Ureter (tissue), 1 donor: ENCODE results near the gene CUL9. TPM values are rescaled to one million over a fixed set of nuclear protein-coding genes. Genes with fewer than 3 reads are reported as not detected.

Source experiments
- DNase-seq: peaks from one replicate; pipeline ENCODE4 v3.0.0-alpha.2; 2020; ENCODE audit warnings: low spot score
- total RNA-seq: library from RNA; stranded (reverse); gene quantifications from one replicate; pipeline ENCODE4 v1.2.4, GENCODE V29; 2023
- donor health status: DM: yes; HTN: yes; CAD: no.

CUL9 gene
- total RNA-seq, 1 donor from 2014 or later: 71.7 TPM

- no peak for DNase-seq
Measured at GRCh38 chr6:43199912-43200311, 17.9 kb downstream of the CUL9 start.

- no peak for DNase-seq
Measured at GRCh38 chr6:43200541-43200940, 18.5 kb downstream of the CUL9 start.

DNA sequence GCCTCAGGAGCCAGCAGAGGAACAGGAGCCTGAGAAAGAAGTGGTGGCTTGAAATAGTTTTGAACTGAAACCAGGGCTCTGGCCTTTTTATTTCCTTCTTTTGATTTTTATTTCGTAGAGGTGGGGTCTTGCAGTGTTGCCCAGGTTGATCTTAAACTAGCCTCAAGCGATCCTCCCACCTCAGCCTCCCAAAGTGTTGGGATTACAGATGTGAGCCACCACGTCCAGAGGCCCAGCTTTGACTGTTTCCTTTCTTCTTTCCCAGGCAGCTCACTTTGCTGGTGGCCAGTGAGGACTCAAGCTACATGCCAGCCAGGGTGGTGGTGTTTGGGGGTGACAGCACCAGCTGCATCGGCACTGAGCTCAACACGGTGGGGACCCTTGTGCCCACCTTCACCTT lies 20.5 kb downstream of the CUL9 start:
- DNase-seq: no peak

GRCh38 chr6:43203029-43203717 lies 21.2 kb downstream of the CUL9 start:
- DNase-seq: no peak

DNA sequence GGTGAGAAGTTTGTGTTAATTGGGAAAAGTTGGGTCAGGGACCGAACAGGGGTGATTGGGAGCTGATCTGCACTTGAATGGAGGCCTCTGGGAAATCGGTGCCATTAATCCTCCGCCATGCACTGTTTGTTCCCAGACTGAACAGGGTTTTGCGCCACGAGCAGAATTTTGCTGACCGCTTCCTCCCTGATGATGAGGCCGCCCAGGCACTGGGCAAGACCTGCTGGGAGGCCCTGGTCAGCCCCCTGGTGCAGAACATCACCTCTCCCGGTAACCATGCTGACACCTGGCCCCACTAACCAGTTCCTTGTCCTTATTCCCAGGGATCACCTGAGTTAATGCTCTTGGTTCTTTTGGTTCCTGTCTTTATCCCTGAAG lies 21.7 kb downstream of the CUL9 start:
- no peak for DNase-seq

DNA sequence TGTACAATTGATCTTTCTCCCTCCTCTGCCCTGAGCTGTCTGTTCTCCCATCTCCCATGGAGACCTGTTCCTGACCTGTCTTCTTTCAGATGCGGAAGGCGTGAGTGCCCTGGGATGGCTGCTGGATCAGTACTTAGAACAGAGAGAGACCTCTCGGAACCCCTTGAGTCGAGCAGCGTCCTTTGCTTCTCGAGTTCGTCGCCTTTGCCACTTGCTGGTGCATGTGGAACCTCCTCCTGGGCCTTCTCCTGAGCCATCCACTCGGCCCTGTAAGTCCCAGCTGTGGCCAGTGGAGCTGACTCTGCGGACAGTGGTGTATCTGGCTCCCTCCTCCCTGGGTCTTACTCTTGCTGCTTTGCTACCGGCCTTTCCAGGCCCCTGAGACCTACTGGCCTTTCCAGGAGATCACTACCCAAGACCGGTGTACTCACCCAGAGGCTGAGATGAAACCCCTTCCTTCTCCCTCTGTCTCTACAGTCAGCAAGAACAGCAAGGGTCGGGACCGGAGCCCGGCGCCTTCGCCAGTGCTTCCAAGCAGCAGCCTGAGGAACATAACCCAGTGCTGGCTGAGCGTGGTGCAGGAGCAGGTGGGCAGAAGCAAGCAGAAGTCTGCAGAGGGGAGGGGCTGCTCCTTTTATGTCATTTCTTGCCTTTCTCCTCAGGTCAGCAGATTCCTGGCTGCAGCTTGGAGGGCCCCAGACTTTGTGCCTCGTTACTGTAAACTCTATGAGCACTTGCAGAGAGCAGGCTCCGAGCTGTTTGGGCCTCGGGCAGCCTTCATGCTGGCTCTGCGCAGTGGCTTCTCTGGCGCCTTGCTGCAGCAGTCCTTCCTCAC lies 22.5 kb downstream of the CUL9 start:
- DNase-seq: no peak

- DNase-seq: no peak
Measured at GRCh38 chr6:43205849-43206248, 23.9 kb downstream of the CUL9 start.

GRCh38 chr6:43207286-43207685 lies 25.3 kb downstream of the CUL9 start:
- DNase-seq: no peak

DNA sequence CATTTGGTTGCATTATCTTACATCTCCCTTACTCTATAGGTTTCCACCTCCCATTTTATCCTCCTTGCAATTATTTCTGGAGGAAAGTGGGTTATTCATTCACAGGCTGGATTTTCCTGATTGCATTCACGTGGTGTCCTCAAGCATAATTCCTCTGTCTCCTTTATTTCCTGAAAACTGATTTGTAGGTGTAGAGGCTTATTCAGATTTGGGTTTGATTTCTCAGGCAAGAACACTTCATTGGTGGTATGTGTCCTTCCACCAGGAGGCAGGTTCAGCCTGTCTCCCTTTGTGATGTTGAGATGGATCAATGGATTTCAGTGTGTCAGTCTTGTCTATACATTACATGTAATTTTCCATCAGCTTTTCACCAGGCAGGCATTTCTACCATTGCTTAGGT lies 30.0 kb downstream of the CUL9 start:
- DNase-seq: no peak

- DNase-seq: no peak
Measured at GRCh38 chr6:43213431-43213830, 31.4 kb downstream of the CUL9 start.

GRCh38 chr6:43215066-43215465 lies 33.1 kb downstream of the CUL9 start:
- no peak for DNase-seq

- DNase-seq: no peak
Measured at GRCh38 chr6:43216200-43216599, 34.2 kb downstream of the CUL9 start.

- DNase-seq: no peak
Measured at GRCh38 chr6:43217351-43217750, 35.4 kb downstream of the CUL9 start.

GRCh38 chr6:43219119-43219518 lies 37.1 kb downstream of the CUL9 start:
- DNase-seq: no peak

DNA sequence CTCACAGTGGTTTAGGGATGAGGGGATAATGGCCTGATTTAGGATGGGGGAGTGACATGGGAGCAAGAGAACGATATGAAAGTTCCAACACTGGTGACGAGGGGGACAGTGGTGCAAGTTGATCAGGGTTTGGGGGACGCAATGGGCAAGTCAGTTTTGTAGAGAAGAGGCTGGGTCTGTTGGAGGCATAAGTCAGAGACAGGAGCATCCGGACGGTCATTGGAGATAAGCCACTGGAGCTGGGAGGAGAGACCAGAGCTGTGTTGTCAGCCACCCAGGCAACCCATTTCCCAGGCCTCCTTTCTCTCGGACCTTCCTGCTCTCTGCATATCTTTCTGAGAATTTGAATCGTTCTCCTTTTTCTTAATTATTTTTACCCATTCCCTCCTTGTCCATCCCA lies 37.8 kb downstream of the CUL9 start:
- DNase-seq: no peak

- no peak for DNase-seq
Measured at GRCh38 chr6:43220439-43220951, 38.5 kb downstream of the CUL9 start.

DNA sequence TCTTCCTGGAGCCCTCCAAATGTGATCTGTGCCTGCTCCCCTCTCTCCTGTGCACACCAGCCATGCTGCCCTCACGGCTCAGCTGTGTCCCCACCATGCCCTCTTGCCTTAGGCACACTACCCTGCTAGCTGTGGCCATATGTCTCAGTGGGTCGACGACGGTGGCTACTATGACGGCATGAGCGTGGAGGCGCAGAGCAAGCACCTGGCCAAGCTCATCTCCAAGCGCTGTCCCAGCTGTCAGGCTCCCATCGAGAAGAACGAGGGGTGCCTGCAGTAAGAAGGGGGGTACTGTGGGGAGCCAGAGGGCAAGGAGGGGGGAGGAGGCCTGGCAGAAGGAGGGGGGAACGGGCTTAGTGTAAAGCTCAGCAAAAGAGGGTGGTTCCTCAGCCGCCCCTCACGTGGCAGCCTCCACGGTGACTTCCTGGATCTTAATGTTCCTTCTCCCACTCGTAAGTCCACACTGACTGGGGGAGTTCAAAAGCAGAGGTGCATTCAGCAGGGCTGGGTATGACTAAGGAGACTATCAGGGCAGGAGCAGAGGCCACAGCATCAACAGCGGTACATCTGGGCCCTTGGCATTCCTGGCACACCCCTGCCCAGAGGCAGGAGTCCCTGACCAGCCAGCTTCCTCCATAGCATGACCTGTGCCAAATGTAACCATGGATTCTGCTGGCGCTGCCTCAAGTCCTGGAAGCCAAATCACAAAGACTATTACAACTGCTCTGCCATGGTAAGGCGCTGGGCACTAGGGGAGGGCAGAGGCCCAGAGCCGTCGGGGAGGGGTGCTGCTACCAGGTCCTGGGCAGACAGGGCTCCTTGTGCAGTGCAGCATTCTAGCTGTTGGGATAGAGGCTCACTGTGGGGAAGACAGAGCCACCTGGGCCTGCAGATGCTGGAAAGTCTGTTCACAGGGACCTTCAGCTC lies 39.3 kb downstream of the CUL9 start:
- no peak for DNase-seq

DNA sequence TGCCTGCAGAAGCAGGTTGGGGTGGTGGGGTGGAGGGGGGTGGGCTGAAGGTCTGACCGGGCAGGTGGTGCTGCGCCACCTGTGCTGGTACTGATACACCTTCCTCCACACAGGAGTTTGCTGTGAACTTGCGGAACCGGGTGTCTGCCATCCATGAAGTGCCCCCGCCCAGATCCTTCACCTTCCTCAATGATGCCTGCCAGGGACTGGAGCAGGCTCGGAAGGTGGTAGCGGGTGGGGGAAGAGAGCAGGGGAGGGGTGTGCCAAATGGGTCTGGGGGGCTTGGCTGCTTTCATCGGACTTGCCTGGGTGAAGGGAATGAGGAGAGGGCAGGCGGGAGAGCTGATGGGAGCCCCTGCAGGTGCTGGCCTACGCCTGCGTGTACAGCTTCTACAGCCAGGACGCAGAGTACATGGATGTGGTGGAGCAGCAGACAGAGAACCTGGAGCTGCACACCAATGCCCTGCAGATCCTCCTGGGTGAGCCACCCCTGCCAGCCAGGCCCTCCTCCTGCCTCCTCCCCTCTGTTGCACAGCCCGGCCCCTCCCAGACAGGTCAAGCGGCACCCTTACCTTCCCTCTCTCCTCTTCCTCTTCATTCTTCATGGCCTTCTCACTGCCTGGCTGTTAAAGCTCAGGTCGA lies 40.5 kb downstream of the CUL9 start:
- DNase-seq: no peak

DNA sequence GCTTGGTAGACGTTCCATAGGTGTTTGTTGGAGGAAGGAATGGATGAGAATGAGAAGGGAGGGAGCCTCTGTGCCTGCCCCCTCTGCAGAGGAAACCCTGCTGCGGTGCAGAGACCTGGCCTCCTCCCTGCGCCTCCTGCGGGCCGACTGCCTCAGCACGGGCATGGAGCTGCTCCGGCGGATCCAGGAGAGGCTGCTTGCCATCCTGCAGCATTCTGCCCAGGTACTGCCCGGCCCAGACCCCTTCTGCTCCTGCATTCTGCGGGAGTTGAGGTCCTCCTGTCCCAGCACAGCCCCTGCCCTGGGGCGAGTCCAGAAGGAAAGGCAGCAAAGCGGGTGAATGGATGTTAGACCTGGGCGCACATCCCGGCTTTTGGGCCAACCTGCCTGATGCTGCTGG lies 41.2 kb downstream of the CUL9 start:
- no peak for DNase-seq

DNA sequence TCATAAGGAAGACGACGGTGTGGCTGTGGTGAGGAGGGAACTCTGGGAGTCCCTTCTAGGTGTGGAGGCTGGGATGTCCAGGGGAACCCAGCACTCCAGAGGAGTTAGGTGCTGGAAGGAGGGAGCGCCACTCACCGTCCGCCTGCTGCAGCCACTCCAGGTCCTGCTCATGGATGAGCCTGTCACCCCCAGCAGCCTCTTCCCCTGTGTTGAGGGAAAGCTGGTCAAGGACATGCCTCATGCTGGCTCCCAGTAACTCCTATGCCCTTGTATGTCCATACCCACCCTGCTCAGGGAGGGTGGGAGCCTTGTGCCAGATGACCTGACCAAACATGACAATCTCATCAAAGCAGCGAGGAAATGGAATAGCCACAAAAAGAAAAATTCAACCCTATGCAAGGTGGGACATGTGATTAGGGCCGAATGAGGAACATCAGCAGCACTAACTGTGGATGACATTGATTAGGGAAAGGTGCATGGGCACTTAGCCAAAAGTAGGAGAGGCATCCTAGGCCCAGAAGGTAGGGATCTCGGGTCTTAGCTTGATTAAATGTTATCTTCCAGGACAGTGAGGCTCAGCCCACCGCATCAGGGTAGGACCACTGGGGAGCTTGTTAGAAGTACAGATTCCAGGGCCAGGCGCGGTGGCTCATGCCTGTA lies 44.3 kb downstream of the CUL9 start:
- no peak for DNase-seq
